ENCODE data around the gene PGAM2. TPM values are rescaled to one million over a fixed set of nuclear protein-coding genes. Genes with fewer than 3 reads are reported as not detected.

PGAM2 gene
- total RNA-seq, 1 experiment from 2014 or later: 0.27 TPM

GRCh38 chr7:44103566-44103922, 38.2 kb upstream of the PGAM2 start:
- no peaks in the 10 kb centered on the region for H3K36me3 ChIP-seq (ENCODE audit: control insufficient read depth in 1 of 2, insufficient read depth in 2 of 2, low read length in 2 of 2)
- no peak overlapping the region for H3K4me3 ChIP-seq (replicated peaks in 1 of 2; ENCODE audit: low read depth in 1 of 2, low read length in 2 of 2)
- DNase-seq (ENCODE audit: low read depth, low spot score) (no peak), ATAC-seq (no peak)
- ChIA-PET RAD21 (ENCODE audit: low non-redundant PET in 1 of 2, low total read pairs in 2 of 2, uncharacterized antibody in 2 of 2, unreplicated experiment in 2 of 2) (no interaction called here), POLR2A (no interaction called here), CTCF (no interaction called here)
- H3K9ac ChIP-seq (ENCODE audit: low read length): no peak overlapping the region
- no peak overlapping the region for H3K27ac ChIP-seq (ENCODE audit: low read depth, low read length)
- no peaks in the 10 kb centered on the region for H3K79me2 ChIP-seq (ENCODE audit: insufficient read depth, low read length)
- no peak overlapping the region for H2AFZ ChIP-seq (ENCODE audit: low read depth, low read length, poor library complexity, severe bottlenecking)
- no peak for TF ChIP-seq RAD21 (IDR thresholded peaks at IDR 0.05; ENCODE audit: low read depth)
- TF ChIP-seq SIN3A (IDR thresholded peaks at IDR 0.05; ENCODE audit: low read depth): no peak
- no peak for TF ChIP-seq CTCF (IDR thresholded peaks at IDR 0.05 in 2 of 3, conservative IDR thresholded peaks at IDR 0.05 in 1 of 3; ENCODE audit: borderline replicate concordance in 1 of 3, insufficient read depth in 1 of 3, low read depth in 2 of 3, low read length in 2 of 3)
- no peak for TF ChIP-seq EGR1 (IDR thresholded peaks at IDR 0.05; ENCODE audit: low read depth)
- no peak for TF ChIP-seq EZH2 (IDR thresholded peaks at IDR 0.05)
- TF ChIP-seq REST (IDR thresholded peaks at IDR 0.05; ENCODE audit: low read depth): no peak
- no peak for TF ChIP-seq SP1 (IDR thresholded peaks at IDR 0.05; ENCODE audit: low read depth)
- TF ChIP-seq JUND (IDR thresholded peaks at IDR 0.05): no peak
- no peak for TF ChIP-seq CBX3 (IDR thresholded peaks at IDR 0.05; ENCODE audit: low read depth)
- TF ChIP-seq ZBTB33 (IDR thresholded peaks at IDR 0.05; ENCODE audit: extremely low read depth, insufficient replicate concordance, low read length): no peak
- no peak for TF ChIP-seq SRF (IDR thresholded peaks at IDR 0.05; ENCODE audit: low read depth)
- TF ChIP-seq POLR2A (IDR thresholded peaks at IDR 0.05; ENCODE audit: borderline replicate concordance, extremely low read depth, insufficient read depth, insufficient read length): no peak
- no TSS peak for BruUV-seq (replicated peaks)
- H3K4me2 ChIP-seq (ENCODE audit: low read length): no peak overlapping the region
- H3K27me3 ChIP-seq (ENCODE audit: insufficient read depth, low read length): no peaks in the 10 kb centered on the region
- H4K20me1 ChIP-seq (ENCODE audit: insufficient read depth): no peaks in the 10 kb centered on the region
- H3K9me2 ChIP-seq (ENCODE audit: insufficient read depth): no peaks in the 10 kb centered on the region
- intact Hi-C loops (cut with micrococcal nuclease): no loop called here
- H3K4me1 ChIP-seq (ENCODE audit: control insufficient read depth in 1 of 2, insufficient read depth in 2 of 2, low read length in 2 of 2): peaks cover 0 to 6% of the 10 kb centered on the region in 2 experiments; a peak in 2 of 4 replicates
- H3K9me3 ChIP-seq (ENCODE audit: control insufficient read depth in 1 of 2, insufficient read depth in 1 of 2, low read depth in 1 of 2, low read length in 2 of 2): no peaks in the 10 kb centered on the region

Data from HCT116 (cell line).